GM18870 (cell line): ENCODE measurements around the gene OR3A2.
"Not testable (repeated sequence)": the region's sequence is repeated elsewhere in the genome, so short reads cannot be mapped to it uniquely, and the experiment has no call there.

Source experiments
- ATAC-seq: cut with Tn5 transposase; IDR thresholded peaks from one replicate; pipeline ENCODE4 v1.9.1; 2021; ENCODE audit warnings: moderate library complexity; ENCODE audit not compliant: unreplicated experiment

Gene OR3A2

DNA sequence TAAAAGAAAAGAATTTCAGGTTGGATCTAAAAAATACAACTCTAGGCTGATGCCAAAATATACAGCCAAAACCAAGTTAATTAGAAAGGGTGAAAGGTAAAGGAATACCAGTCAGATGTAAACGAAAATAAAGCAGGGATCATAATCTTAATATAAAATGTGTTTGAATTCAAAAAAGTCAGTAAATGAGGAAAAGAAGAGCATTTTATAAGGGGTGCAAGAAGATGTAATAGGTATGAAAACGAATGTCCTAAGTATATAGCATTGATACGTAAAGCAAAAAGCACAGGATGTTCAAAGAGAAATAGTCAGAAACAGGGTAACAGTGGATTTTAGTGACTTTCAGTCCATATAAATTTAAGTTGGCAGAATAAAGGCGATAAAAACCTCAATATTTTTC is 90.5 kb downstream of the OR3A2 start:
- ATAC-seq, result no peak

DNA sequence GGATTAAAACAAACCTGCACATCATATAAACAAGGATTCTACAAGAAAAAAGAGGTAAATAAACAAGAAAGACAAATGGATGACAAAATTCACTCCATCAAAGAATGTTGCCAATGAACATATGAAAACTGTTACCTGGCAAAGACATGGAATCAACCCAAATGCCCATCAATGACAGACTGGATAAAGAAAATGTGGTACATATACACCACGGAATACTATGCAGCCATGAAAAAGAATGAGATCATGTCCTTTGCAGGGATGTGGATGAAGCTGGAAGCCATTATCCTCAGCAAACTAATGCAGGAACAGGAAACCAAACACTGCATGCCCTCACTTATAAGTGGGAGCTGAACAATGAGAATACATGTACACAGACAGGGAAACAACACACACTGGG is 92.6 kb downstream of the OR3A2 start:
- ATAC-seq, result not testable (repeated sequence)

DNA sequence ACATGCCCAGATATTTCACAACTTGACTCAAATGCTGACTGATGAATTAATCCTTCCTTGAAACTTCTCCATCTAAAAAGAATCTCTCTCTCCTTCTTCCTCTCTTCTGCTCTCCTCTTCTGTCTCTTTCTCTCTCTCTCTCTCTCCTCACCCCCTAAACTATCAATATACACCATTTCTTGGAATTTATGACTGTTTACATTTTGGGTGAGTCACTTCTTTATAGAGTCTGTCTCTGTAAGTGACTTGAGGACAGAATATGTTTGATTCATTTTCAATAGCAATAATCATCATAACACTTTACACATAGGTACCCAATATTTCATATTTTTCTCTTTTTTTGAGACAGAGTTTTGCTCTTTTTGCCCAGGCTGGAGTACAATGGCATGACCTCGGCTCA is 103.2 kb downstream of the OR3A2 start:
- ATAC-seq, result no peak

DNA sequence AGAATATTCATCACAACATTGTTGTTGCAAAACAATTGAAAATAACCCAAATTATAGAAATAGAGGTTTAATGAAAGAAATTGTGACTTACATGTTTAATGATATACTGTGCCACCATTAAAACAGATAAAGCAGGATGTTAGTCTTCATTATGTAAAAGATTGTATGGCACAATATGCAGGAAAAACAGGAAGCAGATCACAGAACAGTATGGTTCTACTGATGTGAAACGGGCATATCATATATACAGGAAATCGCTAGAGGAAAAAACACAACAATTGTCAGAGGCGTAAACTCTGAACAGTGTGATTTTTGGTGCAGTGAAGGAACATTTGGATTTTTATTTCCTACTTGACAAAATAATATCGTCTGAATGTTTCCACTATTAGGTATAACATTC is 110.0 kb downstream of the OR3A2 start:
- ATAC-seq, result no peak

DNA sequence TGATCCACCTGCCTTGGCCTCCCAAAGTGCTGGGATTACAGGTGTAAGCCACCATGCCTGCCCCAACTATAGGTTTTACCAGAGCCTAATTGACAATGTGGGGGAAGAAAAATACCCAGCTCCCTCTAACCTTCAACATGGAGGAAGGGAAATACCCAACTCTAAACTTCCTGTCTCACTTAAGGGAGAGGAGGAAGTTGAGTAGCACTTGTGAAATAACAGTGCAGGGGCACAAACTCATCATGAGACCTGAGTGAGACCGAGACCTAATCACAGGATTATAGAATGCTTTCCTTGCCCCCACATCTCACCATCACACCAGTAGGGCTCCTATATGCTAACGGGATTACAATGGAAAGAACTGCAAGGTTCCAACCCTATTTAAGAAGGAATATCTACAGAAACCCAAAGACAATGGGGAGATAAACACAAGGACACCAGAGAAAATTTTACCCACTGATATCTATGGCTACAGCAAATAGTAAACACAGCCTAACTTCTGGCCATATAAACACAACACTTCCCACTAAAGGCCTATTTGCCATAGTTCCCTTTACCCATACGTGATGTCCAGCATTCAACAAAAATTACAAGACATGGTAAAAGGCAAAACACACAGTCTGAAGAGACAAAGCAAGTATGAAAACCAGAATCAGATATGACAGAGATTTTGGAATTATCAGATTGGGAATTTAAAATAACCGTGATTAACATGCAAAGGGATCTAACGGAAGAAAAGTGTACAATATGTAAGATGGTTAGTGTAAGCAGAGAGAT is 114.8 kb downstream of the OR3A2 start:
- ATAC-seq, result no peak

DNA sequence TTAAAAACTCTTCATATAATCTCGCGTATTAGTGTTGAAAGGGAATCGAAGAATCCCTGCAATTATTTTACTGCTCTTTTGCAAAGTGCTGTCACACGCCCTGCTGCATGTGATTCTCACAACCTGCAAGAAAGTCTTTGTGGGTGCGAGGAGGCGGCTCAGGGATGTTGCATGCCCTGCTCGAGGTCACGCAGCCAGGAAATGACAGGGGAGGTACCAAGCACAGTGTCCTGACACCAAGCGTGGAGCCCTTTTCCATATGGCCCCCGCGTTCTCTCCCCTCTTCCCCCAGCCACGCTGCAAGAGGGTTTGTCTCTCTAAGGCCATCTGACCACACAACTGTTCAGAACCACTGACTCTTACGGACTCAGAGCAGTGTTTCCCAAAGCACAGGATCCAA is 125.5 kb downstream of the OR3A2 start:
- no peak for ATAC-seq

DNA sequence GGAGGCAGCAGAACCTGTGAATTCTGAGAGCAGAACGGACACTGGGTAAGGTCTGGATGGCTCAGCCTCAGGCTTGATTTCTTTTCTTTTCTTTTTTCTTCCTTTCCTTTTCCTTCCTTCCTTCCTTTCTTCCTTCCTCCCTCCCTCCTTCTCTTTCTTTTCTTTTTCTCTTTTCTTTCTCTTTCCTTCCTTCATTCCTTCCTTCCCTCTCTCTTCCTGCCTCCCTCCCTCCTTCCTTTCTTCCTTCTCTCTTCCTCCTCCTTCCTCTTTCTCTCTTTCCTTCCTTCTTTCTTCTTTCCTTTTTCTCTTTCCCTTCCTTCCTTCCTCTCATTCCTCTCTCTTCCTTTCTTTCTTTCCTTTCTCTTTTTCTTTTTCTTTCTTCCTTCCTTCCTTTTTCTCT is 125.9 kb downstream of the OR3A2 start:
- no peak for ATAC-seq

DNA sequence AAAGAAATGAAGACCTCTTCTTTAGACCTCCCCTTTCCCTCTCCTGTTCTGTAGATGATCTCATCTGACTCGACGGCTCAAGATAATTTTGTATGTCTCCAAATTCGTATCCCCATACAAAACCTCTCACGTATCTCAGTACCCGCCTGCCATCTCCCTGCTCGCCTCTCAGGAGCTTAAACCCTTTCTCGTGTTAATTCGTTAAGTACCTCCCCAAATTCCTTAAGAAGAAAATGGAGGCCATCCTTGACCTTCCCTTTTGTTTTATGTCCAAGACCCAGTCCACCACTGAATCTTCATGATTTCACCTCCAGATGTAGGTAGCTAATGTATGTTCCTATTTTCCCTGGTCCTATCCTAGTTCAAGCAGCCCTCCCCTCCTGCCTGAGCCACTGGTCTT is 129.5 kb downstream of the OR3A2 start:
- no peak for ATAC-seq

DNA sequence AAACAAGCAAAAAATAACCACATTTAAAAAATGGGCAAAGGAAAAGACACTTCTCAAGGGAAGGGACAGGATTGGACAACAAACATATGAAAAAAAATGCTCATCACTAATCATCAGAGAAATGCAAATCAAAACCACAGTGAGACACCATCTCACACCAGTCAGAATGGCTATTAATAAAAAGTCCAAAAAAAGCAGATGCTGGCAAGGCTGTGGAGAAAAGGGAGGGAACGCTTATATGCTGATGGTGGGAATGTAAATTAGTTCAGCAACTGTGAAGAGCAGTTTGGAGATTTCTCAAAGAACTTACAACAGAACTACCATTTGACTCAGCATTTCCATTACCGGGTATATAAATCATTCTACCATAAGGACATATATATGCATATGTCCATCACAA is 137.1 kb downstream of the OR3A2 start:
- ATAC-seq, result not testable (repeated sequence)

DNA sequence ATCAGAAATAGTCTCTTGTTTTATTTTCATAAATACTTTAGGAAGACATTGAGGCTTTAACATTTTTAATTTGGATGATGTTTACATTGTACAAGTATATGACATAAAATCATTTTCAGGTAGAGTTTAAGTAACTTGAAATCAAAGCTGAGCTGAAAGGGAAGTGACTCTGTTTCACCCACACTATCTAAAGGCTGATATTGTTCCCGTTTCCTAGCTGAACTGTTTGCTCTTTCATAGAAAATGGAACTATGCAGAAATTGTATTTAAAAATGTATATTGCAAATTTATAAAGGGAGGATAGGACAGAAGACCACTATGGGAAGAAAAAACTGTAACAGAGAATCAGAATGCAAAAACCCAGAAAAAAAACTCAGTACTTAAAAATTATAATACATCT is 141.3 kb downstream of the OR3A2 start:
- ATAC-seq, result not testable (repeated sequence)

DNA sequence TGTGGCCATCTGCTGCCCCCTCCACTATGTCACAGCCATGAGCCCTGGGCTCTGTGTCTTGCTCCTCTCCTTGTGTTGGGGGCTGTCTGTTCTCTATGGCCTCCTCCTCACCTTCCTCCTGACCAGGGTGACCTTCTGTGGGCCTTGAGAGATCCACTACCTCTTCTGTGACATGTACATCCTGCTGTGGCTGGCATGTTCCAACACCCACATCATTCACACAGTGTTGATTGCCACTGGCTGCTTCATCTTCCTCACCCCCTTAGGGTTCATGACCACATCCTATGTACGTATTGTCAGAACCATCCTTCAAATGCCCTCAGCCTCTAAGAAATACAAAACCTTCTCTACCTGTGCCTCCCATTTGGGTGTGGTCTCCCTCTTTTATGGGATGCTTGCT is 145.1 kb downstream of the OR3A2 start:
- ATAC-seq, result not testable (repeated sequence)

DNA sequence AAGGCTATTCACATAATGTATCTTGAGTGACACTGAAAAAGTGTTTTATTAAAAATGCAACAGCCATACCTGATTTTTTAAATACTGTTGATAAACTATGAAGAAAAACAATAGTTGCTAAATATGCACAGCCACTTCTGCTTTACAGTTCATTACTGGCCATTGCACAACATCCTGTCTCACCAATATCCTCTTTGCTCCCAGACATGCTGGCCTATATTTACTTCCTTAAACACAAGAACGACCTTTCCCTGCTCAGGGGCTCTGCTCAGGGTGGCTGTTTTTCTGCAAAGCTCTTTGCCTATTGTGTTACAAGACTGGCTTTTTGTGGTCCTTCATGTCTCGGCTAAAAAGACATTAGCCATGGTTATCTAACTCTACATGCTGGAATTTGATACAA is 147.4 kb downstream of the OR3A2 start:
- ATAC-seq, result not testable (repeated sequence)

DNA sequence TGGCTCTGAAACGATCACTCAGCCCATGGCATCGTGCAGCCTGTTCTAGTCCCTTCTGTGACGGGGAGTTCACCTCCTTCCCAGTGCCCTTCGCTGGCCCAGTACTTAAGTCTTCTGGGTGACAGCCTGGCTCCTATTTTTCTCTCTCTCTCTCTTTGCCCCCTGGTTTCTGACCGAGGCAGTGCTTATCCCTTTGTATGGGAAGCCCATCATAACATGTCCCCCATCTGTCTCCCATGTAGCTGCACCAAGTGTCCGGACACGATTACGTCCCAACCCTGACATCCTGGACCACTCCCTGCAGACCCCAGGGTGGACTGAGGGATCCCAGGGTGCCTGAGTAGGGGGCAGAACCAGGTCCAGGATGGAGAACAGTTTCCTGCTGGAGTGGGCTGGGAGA is 153.8 kb downstream of the OR3A2 start:
- not testable (repeated sequence) for ATAC-seq
